ENCODE data around the gene AKAP17A. TPM values are rescaled to one million over a fixed set of nuclear protein-coding genes. Genes with fewer than 3 reads are reported as not detected.

AKAP17A gene, protein sequence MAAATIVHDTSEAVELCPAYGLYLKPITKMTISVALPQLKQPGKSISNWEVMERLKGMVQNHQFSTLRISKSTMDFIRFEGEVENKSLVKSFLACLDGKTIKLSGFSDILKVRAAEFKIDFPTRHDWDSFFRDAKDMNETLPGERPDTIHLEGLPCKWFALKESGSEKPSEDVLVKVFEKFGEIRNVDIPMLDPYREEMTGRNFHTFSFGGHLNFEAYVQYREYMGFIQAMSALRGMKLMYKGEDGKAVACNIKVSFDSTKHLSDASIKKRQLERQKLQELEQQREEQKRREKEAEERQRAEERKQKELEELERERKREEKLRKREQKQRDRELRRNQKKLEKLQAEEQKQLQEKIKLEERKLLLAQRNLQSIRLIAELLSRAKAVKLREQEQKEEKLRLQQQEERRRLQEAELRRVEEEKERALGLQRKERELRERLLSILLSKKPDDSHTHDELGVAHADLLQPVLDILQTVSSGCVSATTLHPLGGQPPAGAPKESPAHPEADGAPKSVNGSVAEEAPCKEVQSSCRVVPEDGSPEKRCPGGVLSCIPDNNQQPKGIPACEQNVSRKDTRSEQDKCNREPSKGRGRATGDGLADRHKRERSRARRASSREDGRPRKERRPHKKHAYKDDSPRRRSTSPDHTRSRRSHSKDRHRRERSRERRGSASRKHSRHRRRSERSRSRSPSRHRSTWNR
- 54.8 TPM for total RNA-seq (2013)
- polyA plus RNA-seq (100 to 1,000 TPM in 1 of 3 donors, 10 to 100 TPM in 1, 1 to 10 TPM in 1; 8.9 to 118 (median 13.6) TPM), polyA minus RNA-seq (42.1 and 56.1 TPM in 2 replicates), total RNA-seq (35.5 to 156 (median 107) reads per million in 11 experiments)

DNA sequence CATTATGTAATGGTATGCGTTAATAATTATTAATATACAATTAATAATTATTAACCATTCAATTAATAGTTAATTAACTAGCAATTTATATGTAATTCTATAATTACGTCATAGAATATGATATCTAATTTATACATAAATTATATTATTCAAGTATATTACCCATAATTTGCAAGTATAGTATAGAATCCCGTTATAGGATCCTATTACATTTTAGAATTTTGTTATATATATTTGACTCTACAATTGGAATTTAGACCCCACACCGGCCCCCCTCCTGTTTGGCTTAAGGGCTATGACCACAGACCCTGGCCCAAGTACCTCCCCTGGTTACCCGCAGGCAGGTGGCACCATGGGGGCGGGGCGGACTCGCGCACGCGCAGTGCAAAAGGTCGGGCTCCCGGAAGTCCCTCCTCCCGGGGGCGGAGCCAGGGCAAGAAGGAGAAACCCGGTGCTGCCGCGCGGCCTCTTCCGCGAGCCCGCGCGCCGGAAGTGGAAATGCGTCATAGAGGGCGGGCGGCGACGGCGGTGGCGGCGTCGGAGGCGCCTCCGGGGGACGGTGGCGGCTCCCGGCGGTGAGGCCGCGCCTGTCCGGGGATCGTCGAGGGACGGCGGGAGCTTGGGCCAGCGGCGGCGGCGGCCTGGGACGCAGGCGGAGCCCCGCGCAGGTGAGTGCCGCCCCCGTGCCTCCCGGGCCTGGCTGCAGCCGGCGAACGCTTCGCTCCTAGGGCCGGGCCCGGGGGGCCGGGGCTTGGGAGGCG, at the start of gene AKAP17A:
Gene AKAP17A, plus strand, starts transcription at position 503 of the 761 bp plus-strand sequence. CDS start 1,859 bp downstream, outside the sequence.
- H3K4me3 Mint-ChIP-seq: peak within 1 kb of the TSS; percentile 95 to 97
- peaks cover 23% of the 10 kb centered on the region for H3K4me1 Mint-ChIP-seq
- peaks cover 44% of the 10 kb centered on the region for H4K20me1 ChIP-seq (ENCODE audit: insufficient read depth, low read length)
- H3K9ac ChIP-seq (ENCODE audit: insufficient read depth, low read length, poor library complexity, severe bottlenecking): peak within 1 kb of the TSS; percentile 91
- DNase-seq: peak; percentile 88 to 94 (median 93)
- peaks cover 26 to 30% of the 10 kb centered on the region in 2 donors for H3K36me3 Mint-ChIP-seq
- H3K4me1 ChIP-seq (ENCODE audit: control insufficient read depth in 1 of 2, insufficient read depth in 2 of 2, low read length in 2 of 2): peaks cover 21 to 27% of the 10 kb centered on the region in 2 donors
- H3K4me2 ChIP-seq (replicated peaks; ENCODE audit: extremely low read depth, low read length, poor library complexity, severe bottlenecking): peak within 1 kb of the TSS; percentile 99
- no peaks in the 10 kb centered on the region for H3K27me3 ChIP-seq (ENCODE audit: control insufficient read depth in 2 of 2, insufficient read depth in 2 of 2, low read length in 2 of 2)
- intact Hi-C loops (cut with micrococcal nuclease): loop anchor here (2.0 to 10.0 kb wide), 3 partner anchors 66 to 196 kb away; partner anchors contain the start of gene SLC25A6 (in 1 of the 2)
- peaks cover 0 to 2% (median 0%) of the 10 kb centered on the region in 7 donors for H3K9me3 Mint-ChIP-seq
- peaks cover 49% of the 10 kb centered on the region for H3K79me2 ChIP-seq (ENCODE audit: insufficient read depth, low read length)
- peaks cover 28 to 31% of the 10 kb centered on the region in 2 donors for H3K36me3 ChIP-seq (replicated peaks in 1 of 2; ENCODE audit: control insufficient read depth in 1 of 2, insufficient read depth in 2 of 2, low read length in 2 of 2)
- peak within 1 kb of the TSS; percentile 92 to 98 (median 94) for H3K27ac Mint-ChIP-seq
- H3K27ac ChIP-seq (ENCODE audit: low read depth in 1 of 2, low read length in 2 of 2): peak within 1 kb of the TSS; percentile 72 to 89
- peak within 1 kb of the TSS; percentile 63 for H2AFZ ChIP-seq (ENCODE audit: insufficient read depth, low read depth, low read length, poor library complexity, severe bottlenecking)
- H3K9me3 ChIP-seq (replicated peaks in 1 of 2; ENCODE audit: control insufficient read depth in 1 of 2, insufficient read depth in 1 of 2, low read length in 2 of 2): no peaks in the 10 kb centered on the region
- under 1% methylated on average over 61 of the region's 66 CpGs for WGBS (ENCODE audit: insufficient coverage)
- H3K27me3 Mint-ChIP-seq (ENCODE audit: low read depth in 3 of 3): no peaks in the 10 kb centered on the region
- H3K4me3 ChIP-seq (replicated peaks in 1 of 3; ENCODE audit: low read depth in 2 of 3, low read length in 3 of 3): peak within 1 kb of the TSS; percentile 71 to 97 (median 94)
- TF ChIP-seq, protein P1, sequence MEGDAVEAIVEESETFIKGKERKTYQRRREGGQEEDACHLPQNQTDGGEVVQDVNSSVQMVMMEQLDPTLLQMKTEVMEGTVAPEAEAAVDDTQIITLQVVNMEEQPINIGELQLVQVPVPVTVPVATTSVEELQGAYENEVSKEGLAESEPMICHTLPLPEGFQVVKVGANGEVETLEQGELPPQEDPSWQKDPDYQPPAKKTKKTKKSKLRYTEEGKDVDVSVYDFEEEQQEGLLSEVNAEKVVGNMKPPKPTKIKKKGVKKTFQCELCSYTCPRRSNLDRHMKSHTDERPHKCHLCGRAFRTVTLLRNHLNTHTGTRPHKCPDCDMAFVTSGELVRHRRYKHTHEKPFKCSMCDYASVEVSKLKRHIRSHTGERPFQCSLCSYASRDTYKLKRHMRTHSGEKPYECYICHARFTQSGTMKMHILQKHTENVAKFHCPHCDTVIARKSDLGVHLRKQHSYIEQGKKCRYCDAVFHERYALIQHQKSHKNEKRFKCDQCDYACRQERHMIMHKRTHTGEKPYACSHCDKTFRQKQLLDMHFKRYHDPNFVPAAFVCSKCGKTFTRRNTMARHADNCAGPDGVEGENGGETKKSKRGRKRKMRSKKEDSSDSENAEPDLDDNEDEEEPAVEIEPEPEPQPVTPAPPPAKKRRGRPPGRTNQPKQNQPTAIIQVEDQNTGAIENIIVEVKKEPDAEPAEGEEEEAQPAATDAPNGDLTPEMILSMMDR (IDR thresholded peaks at IDR 0.05): no peak

Data from CD14-positive monocyte (primary cell).